GM18519 (cell line): ENCODE results near the gene ARHGAP44.
"Not testable (repeated sequence)": the region's sequence is repeated elsewhere in the genome, so short reads cannot be mapped to it uniquely, and the experiment has no call there.

Experiments
- ATAC-seq: cut with Tn5 transposase; IDR thresholded peaks from one replicate; pipeline ENCODE4 v1.9.1; 2021; ENCODE audit warnings: mild to moderate bottlenecking, moderate library complexity; ENCODE audit not compliant: unreplicated experiment, low FRiP score

ARHGAP44 gene

DNA sequence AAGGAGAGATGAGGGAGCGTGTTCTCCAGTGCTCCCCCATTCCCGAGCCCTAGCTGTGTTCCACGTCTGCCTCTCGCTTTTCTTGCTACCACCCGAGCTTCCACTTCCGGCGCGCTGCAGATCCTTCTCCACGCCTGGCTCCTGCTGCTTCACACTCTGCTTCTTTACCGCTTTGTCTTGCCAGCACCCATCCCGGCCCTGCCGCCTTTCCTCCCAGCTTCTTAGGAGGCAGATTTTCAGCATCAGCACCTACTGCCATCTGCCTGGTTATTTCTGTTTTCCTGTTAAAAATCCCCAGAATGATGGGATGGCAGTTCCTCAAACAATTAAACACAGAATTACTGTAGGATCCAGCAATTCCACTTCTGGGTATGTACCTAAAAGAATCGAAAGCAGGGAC lies 163.9 kb downstream of the ARHGAP44 start:
- ATAC-seq, result no peak

DNA sequence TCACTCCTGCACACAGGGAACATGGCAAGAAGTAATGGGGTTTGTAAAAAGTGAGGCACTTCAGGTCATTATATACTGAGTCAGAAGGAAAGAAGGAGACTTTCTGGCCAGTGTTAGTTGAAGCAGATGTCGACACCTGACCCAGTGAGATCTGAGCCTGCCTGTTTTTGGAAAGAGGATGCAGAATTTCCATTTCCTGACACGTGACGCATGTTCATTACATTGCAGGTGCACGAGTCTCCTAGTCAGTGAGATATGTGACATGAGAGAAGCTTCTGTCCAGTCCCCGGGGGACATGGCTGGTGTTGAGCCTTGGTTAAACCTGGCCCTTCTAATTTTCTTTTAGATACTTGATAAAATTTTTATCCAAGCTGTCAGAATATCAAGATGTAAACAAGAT lies 166.2 kb downstream of the ARHGAP44 start:
- no peak for ATAC-seq

DNA sequence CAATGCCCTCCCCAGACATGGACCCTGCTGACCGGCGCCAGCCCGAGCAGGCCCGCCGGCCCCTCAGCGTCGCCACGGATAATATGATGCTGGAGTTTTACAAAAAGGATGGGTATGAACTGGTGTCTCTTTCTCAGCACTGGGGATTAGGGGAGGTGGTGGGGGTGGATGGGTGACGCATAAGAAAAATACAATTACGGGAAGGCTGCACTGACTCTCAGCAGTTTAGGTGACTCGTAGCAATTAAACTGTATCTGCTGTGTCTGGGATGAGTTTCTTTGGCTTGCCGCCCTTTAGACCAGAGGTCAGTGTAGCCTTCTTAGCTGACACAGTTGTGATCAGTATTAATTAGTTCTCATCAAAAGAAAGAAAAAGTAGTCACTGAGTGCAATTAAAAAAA lies 169.5 kb downstream of the ARHGAP44 start:
- ATAC-seq, result no peak

DNA sequence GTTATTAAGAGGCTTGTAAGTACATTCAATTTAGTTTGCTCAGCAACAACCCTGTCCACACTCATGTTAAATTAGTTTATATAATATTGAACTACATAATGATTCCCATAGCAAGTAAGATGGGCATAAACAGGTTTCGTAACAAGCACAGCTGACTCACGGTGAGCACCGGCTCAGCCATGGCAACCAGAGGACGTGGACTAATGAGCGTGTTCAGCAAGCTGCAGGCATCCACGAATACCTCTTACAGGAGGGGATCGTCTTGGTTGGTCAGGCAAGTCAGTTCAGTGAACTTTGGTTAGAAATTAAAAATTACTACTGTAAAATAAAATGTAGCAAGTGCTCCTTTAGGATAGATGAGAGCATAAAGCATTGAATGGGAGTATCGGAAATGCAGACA lies 170.1 kb downstream of the ARHGAP44 start:
- no peak for ATAC-seq

DNA sequence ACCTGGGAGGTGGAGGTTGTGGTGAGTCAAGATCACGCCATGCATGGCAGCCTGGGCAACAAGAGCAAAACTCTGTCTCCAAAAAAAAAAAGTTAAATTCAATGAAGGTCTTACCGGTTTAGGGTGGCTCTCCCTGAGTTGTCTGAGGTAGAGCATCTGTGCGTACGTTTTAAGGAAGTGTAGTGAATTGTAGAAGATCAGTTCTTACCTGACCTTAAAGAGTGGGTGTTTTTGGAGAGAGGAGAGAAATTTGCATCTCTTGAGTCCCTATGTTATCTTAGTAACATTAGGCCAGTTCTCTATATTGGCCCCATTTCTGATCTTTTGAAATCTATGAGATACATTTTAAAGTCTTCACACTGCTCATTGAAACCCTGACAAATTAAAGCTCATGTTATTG lies 172.4 kb downstream of the ARHGAP44 start:
- ATAC-seq, result no peak

DNA sequence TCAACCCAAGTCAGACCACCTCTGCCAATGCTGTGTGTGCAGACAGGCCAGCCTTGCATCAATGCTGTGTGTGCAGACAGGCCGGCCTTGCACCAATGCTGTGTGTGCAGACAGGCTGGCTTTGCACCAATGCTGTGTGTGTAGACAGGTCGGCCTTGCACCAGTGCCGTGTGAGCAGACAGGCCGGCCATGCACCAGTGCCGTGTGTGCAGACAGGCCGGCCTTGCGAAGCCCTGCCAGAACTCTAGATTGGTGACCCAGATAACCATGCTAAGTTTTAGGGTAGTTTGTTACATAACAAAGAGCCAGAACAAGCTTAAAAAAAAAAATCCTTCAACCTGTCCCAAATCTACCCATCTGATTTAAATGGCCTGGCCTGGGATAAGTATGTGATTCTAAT lies 174.2 kb downstream of the ARHGAP44 start:
- ATAC-seq, result no peak

DNA sequence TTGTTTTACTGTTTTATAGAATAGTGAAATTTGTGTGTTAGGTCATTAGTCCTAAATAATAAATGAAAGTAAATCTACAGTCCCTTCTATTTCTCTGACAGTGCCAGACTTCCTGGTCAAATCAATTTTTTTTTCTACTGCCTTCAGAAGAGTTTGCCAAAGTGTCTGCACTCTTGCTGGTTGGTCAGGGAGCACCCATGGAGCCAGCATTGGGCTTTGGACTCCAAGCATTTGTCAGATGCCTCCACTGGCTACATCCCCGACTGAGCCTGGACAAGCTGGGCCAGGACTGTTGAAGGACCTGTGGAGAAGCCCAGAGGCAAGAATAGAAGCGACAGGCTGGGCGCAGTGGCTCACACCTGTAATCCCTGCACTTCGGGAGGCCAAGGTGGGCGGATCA lies 174.9 kb downstream of the ARHGAP44 start:
- no peak for ATAC-seq

DNA sequence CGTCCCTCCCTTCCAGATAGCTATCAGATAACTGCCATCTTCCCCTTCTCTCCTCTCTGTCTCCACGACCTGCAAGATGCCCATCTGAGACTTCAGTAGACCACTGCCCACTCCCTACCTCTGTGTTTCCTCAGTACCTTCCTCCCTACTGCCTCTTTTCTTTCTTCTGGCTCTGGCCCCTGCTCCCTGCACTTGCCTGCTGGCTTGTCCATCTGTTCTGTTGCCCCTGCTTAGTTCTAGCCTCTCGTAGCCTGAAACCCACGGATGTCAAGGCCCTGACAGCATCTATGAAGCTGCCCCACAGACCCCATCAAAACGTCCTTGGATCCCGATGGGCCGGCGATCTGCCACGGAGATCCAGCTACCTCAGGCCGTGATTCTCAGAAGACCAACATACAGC lies 175.5 kb downstream of the ARHGAP44 start:
- no peak for ATAC-seq

DNA sequence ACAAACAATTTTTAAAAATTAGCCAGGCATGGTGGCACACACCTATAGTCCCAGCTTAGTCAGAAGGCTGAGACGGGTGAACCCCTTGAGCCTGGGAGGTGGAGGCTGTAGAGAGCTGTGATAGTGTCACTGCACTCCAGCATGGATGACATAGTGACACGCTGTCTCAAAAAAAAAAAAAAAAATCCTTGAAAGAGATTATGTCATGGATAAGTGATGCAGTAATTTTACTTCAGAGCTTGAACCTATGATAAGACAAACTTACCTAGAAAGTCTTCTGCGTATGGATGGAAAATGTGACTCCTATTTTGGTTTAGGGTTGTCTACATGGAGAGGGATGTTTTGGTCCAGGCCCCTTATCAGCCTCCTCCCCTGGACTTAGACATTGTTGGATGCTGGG lies 176.7 kb downstream of the ARHGAP44 start:
- no peak for ATAC-seq

DNA sequence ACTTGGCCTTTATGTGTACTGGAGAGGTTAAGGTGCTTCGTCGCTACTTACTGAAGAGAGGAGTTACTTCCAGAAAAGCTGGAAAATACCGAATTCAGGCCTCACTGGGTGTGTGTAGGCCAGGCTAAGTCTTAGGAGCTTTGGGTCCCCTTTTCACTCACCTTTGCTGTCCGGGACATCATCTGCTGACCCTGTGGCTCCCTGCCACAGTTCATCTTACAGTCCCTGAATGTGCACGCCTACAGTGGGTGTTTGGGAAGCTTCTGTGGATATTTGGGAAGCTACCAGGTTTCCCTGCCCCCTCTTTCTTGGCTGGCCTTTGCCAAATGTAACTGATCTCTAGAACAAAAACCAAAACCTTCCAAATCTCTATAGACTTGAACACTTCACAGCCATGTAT lies 177.1 kb downstream of the ARHGAP44 start:
- no peak for ATAC-seq

DNA sequence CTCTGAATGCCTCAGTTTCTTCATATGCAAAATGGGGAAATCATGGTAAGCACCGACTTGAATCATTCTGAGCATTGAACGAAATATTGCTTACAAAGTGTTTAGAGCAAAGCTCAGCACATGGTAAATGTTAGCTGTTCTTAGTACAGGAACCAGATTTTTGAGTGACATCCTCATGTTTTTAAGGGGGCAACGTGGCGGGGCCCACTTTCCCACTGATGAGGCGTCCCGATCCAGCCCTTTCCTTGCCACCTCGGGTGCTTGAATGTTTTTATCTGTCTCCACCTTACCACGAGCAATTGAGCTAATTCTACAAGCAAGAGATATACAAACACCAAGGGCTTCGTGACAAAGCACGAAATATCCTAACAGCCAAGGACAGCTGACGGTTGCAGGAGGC lies 178.7 kb downstream of the ARHGAP44 start:
- no peak for ATAC-seq

DNA sequence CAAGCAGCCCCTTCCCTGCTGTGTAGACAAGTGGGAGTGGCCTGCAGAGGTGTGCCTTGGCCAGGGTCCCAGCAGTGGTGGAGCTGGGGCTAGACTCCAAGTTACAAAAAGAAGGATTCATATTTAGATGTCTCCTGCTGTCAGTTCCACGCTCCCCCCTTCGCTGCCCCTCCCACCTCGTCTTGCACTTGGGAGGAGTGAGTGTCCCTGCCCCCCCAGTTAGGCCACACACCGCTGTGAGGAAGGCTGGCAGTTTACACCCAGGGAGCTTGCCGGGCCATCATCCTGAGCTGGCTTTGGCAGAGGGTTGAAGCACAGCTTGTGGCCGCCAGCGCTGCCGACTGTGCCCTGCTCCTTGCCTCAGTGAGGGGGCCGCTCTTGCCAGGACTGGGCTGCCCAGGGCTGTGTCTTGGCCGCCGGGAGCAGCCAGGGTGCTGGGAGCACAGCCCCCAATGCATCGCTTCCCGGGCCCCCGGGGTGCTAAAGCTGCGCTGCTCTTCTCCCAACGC lies 184.3 kb downstream of the ARHGAP44 start:
- no peak for ATAC-seq

DNA sequence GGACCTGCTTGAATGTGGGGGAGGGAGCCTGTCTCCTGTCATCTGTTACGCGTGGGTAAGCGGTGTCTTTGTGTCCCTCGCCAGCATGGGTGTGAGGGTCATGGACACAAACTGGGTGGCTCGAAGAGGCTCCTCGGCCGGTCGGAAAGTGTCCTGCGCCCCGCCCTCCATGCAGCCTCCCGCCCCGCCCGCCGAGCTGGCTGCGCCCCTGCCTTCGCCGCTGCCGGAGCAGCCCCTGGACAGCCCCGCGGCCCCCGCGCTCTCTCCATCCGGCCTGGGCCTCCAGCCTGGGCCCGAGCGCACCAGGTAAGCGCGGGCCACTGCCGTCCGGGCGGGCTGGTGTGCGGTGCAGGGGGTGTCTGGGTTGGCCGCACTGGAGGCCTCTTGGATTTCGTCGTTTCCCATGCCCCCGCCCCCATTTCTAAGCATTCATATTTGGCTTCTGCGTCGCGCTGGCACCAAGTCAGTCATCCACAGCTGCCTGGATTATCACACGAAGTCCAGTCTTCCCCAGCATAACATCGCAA lies 184.8 kb downstream of the ARHGAP44 start:
- ATAC-seq, result no peak

DNA sequence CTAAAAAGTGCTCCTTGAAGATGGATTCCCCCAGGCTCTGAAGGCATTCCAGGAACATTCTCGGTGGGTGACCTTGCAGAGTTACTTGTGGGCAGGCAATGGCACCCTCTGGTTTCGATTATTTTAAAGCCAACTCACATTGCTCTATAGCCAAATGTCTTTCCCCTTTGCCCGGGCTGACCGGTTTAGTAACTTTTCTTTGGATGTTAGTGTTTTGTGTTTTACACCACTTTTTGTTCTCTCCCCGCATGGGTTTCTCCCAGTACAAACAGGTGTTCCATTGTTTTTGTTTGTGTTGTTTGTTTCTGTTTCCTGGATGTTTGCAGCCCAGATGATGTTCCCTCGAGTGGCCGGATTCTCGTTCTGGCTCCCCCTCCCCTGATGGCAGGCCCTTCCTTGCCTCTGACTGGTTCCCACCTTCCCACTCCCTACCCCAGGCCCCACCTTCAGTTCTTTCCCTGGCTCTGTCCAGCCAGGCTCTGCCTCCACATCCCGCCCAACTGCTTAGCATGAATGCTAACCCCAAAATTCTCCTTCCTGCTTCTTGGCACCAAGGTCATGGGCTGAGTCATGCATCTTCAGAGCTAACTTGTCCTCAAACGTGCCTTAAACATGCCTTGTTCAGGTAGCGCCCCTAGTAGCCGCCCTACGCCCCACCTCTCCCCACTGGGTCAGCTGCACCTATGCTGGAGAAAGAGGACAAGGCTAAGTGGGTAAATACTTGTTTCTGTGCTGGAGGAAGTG lies 187.9 kb downstream of the ARHGAP44 start:
- no peak for ATAC-seq

DNA sequence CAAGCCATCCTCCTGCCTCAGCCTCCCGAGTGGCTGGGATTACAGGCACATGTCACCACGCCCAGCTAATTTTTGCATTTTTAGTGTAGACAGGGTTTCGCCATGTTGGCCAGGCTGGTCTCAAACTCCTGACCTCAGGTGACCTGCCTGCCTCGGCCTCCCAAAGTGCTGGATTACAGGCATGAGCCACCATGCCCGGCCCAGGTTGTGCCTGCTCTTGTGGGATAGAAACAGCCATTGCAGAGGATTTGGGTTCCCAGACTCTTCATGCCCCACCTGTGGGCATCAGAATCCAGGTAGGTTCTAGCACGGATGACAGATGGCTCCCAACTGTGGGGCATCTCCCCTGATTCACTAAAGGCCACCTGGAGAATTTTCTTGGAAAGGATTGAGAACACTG lies 189.5 kb downstream of the ARHGAP44 start:
- ATAC-seq, result not testable (repeated sequence)

DNA sequence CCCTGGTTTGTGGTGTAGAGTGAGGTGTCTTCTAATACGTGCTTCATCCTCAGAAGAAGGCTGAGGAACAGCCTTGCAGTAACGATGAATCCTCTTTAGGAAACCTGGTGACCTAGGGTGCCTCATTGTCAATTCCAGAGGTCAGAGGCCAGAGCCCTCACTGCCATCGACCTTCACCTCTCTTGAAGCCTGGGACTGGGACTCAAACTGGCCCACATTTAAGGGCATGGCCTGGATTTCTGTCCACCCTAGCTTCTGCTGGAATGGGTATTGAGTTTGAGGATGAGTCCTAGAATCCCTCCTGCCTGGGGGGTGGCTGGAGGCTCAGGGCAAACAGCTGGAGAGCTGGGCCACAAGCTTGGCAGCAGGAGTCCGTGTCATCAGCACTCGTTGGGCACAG lies 189.9 kb downstream of the ARHGAP44 start:
- no peak for ATAC-seq

DNA sequence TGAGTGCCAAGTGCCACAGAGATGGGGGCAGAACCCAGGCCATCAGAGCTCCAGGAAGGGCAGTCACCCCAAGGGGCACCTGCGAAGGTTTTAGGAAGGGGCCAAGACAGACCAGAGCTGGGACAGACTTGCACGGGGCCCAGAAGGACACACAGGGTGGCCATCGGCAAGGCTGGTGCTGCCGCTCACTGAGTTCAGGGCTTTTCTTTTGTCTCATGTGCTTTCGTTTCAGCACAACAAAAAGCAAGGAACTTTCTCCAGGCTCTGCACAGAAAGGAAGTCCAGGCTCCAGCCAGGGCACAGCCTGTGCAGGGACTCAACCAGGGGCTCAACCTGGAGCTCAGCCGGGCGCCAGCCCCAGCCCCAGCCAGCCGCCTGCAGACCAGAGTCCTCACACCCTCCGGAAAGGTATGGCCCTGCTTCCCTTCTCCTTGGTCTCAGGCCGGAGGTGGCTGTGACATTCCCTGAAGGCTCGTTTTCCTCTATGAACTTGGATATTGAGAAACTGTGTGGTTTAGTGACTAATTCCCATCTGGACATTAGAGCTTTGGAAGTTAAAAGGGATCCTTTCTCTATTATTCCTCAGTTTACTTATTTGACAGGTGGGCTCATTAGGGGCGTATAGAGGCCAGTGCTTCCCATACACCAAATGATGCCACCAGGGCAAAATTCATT lies 190.7 kb downstream of the ARHGAP44 start:
- no peak for ATAC-seq

DNA sequence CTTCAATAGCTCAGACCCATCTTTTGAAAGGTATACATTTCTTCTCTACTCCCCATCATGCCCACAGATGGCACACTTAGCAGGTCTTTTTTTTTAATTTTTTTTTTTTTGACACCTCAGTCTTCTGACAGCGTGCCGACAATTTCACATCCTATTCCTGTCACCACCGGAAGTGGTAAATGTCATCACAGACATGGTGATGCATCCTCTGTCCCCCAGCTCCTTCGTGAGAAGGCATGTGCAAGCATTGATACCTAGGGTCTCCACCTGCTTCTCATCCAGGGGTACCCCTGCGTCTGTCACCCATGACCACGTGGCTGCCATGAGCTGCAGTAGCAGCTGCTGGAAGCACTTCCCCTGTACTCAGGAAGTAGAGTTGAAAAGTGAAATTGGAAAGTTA lies 192.9 kb downstream of the ARHGAP44 start:
- ATAC-seq, result no peak

DNA sequence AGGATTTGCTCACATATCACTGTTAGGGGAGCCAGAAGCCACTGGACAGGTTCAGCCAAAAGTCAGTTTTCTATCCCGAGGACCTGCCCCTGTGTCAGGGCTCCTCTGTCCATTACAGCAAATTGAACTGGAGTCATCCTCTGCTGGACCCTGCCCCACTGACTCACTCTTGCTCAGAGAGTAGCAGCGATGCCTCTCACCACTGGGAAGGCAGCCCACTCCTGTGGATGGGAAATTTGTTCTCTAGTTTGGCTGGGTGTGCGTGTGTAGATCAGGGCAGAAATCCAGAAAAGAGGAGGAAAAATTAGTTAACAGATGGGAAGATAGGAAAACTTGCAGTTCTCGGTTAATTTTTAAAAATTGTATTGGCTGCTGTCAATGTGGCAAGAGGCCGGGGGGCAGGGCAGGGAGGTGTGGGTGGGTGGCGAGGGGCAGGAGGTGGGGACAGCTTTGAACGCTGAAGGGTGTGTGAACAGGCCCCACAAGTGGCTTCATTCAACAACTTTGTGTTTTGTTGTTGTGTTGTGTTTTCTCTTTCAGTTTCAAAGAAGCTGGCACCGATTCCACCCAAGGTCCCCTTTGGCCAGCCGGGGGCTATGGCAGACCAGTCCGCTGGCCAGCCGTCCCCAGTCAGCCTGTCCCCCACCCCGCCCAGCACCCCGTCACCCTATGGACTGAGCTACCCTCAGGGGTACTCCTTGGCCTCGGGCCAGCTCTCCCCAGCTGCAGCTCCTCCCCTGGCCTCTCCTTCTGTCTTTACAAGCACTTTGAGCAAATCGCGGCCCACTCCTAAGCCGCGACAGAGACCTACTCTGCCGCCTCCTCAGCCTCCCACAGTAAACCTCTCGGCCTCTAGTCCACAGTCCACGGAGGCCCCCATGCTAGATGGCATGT lies 194.9 kb downstream of the ARHGAP44 start:
- ATAC-seq, result no peak

DNA sequence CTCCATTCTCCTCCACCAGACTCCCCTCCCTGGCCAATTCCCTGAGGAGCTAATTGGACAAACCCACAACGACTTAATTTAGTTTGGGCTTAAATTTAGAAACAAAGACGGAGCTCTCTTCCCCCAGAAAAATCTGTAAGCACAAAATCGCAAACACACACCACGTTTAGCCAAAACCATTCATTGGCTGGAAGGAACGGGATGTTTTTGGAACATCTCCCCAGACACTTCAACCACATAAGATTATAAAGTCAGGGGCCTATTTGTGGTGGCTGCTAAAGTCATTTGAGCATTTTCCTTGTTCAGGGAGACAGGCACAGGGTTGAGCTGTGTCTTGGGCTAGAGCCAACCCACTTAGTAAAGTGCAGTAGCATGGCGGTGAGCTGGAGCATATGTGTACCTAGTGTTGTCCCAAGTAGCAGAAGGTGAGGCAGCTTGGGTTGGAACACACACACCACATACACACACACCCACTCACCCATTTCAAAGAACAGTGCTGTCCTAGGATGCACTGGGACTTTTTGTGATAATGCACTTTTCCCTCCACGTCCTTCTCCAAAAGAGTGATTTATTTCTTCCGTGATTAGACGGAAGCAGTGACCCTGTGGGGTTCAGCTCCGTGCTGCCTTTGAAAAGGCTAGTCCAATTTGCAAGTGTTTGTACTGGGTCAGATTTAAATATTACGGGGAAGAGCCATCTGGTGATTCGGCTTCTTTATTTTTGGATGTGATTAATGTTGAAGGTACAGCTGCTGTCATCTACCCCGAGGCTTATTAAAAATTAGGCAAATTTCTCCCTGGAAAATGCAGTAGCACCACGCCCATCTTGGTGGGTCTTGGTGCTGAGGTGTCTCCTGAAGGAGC lies 196.4 kb downstream of the ARHGAP44 start:
- no peak for ATAC-seq
